Activated CD4-positive, alpha-beta T cell treated with anti-CD3 and anti-CD28 coated beads, Interleukin-2, amount 50 U/mL, for 16 hours (primary cell): ENCODE data around the gene SCAF4.

Source experiments
- DNase-seq: peaks from one replicate; pipeline ENCODE4 v3.0.0-alpha.2; 2020

Gene SCAF4

DNA sequence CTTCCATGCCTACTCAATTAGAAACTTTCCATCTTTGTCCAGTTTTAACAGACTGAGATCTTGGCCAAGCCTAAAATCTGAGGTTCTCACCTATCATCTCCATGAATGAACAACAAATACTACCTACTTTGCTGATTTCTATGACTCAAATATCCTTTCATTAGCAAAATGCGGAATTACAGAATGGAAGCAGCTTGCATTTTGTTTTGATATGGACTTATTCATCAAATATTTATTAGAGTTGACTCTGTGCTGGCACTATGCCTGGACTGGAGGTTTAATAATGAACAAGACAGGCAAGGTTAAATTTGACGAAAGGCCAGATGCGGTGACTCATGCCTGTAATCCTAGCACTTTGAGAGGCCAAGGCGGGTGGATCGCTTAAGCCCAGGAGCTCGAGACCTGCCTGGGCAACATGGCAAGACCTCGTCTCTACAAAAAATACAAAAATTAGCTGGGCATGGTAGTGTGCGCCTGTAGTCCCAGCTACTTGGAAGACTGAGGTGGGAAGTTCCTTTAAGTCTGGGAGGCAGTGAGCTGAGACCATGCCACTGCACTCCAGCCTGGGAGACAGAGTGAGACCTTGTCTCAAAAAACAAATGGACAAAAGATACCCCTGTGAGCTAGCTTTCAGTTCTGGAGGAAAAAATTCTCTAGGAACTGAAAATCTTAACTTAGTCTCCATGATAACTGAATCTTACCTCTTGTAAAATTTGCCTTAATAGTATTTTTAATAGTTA, 101.8 kb downstream of the SCAF4 start:
- no peak for DNase-seq

DNA sequence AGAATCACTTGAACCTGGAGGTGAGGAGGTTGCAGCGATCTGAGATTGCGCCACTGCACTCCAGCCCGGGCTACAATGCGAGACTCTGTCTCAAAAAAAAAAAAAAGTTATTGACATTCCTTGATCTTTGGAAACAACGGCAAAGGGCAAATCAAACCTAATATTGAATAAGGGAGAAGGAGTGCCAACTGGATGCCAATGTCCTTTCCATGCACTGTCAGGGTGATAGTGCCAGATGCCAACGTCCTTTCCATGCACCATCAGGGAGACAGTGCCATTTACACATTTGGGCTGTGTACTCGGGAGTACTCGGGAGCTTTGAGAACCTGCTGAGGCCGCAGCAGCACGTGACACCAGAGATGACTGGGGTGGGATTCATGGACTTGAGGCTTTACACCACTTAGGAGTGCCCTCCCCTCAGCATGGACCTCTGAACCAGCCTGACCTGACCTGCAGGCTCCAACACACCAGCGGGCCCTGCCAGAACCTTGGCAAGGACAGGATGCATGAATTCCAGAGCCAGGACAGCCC, 106.9 kb downstream of the SCAF4 start:
- no peak for DNase-seq

GRCh38 chr21:31624181-31624580, 107.7 kb downstream of the SCAF4 start:
- no peak for DNase-seq

- no peak for DNase-seq
Observed at GRCh38 chr21:31623664-31624063, 108.3 kb downstream of the SCAF4 start.

DNA sequence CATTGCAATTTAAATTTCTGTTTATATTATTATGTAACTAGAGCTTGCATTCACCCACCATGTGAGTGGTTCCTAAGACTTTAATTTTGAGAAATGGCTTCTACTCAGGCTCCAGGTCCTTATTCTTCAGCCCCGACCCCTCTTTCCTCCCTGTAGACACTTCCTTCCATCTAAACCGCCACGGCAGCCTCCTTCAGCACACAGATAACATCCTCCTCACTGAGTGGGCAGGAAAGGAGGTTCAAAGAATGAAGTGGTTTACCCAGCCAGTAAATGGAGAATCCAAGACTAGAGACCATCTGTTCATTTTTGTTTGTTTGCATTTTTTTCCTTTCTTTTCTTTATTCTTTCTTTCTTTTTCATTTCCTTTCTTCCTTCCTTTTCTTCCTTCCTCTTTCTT, 109.5 kb downstream of the SCAF4 start:
- DNase-seq, result no peak
